Measurements from ENCODE around the gene RERE.

- TF ChIP-seq CTCF (IDR thresholded peaks at IDR 0.05) (no peak), POLR2A (IDR thresholded peaks at IDR 0.05) (no peak)
Observed at GRCh38 chr1:8358897-8359616, 458.4 kb downstream of the RERE start.

All from uterus (tissue), 2 donors.